22Rv1 (cell line): ENCODE results near the gene NINJ2.

Source experiments
- H3K27ac ChIP-seq: fragments of 450-650 bp; 2 replicates; pipeline ENCODE4 v1.5.1; 2017
- CTCF ChIP-seq: fragments of 450-650 bp; IDR thresholded peaks from 2 replicates; pipeline ENCODE4 v1.5.1; 2017; ENCODE audit warnings: mild to moderate bottlenecking
- ZFX ChIP-seq: fragments of 450-650 bp; IDR thresholded peaks from 2 replicates; pipeline ENCODE4 v1.6.1; 2017; ENCODE audit warnings: antibody characterized with exemption, borderline replicate concordance

The NINJ2 gene

GRCh38 chr12:681568-682256 is 18.5 kb upstream of the NINJ2 start:
- no peak for TF ChIP-seq ZFX
- no peak for TF ChIP-seq CTCF
- H3K27ac ChIP-seq = no peak overlapping the region

DNA sequence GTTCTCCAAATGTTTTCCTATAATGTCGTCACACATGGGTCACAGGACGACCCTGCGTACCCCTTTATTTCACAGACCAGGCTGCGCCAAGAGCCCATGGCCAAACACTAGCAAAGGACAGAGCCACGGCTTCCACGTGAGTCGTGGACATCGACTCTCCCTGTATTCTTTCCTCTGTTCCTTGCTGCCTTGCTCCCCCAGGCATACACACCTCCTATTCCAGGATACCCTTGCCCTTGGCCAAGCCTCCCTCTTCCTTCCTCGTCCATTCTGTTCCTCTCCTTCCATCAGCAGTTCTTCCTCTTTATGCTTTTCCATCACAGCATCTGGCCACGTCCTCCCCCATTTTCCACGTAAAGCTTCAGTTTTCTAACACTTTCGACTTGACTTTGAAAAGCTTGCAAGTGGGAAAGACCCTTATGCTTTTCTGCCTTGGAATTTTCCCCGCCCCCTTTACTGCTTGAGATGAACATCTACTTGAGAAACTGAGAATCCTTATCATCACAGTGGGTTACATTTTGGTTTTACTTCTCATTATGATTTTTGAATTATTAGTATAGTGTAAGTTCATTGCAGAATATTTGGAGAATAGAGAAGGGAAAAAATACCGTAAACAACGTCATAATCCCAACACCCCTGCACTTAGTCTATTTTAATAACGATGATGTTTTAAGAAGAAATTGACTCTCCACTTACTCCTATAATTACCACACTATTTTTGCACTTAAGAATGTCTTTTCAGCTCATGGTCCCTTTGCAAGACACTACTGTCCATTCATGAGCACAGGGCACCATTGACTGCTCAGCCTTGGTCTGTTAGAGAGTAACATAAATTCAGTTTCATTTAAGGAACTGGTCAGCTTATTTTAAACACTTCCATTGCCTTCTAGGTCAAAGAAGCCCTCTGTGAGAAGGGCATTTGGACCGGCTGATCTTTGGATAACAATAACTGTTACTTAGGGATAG is 15.8 kb upstream of the NINJ2 start:
- H3K27ac ChIP-seq = no peak overlapping the region
- TF ChIP-seq CTCF = no peak
- TF ChIP-seq ZFX = no peak

GRCh38 chr12:675562-675961 is 12.3 kb upstream of the NINJ2 start:
- no peak overlapping the region for H3K27ac ChIP-seq

DNA sequence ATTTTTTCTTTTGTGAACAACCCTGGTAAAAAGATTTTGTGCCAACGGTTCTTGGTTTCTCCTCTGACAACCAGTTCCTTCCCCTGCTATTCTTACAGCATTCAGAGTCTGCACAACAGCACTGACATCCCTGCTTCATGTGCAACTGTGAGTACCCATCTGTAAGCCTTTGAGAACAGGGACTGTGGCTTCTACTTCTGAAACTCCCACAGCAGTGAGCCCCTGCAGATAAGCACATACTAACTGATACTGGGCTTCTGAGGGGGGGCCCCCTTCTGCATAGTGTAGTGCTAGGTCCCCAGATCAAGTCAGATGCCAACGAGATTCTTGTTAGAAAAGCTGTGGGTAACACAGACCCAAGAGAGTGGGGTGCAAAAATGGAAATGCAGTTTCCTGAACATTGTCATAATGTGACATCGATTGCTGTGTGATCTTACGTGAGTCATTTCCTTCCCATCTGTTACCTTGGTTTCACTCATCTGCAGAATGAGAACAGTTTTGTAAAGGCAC is 11.1 kb upstream of the NINJ2 start:
- TF ChIP-seq ZFX (no peak), CTCF (no peak)
- no peak overlapping the region for H3K27ac ChIP-seq

More at GRCh38 chr12:675562-675961, 12.3 kb upstream of the NINJ2 start:
- no peak for TF ChIP-seq ZFX

DNA sequence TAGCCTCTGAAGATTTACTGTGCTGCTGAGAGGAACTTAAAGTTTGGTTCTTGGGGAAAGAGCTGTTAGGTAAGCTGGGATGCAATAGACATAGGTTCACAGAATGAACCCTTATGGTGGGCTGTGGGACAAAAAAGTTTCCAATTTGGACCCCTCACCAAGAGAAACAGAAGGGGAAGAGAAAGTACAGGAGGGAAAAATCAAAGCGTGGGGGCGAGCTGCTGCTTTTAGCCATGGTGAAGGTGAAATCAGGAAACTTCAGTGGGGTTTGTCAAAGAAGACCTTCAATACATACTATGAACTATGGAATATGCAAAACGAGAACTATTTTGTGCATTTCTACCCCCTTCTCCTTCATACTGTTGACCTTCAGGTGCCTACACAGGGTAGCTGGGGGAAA is 10.6 kb upstream of the NINJ2 start:
- TF ChIP-seq ZFX (no peak), CTCF (no peak)
- H3K27ac ChIP-seq = no peak overlapping the region

- no peak overlapping the region for H3K27ac ChIP-seq
- TF ChIP-seq ZFX = no peak
Observed at GRCh38 chr12:669576-669945, 6.3 kb upstream of the NINJ2 start.

GRCh38 chr12:668090-668481 is 4.8 kb upstream of the NINJ2 start:
- H3K27ac ChIP-seq = no peak overlapping the region
- TF ChIP-seq CTCF (no peak), ZFX (no peak)

DNA sequence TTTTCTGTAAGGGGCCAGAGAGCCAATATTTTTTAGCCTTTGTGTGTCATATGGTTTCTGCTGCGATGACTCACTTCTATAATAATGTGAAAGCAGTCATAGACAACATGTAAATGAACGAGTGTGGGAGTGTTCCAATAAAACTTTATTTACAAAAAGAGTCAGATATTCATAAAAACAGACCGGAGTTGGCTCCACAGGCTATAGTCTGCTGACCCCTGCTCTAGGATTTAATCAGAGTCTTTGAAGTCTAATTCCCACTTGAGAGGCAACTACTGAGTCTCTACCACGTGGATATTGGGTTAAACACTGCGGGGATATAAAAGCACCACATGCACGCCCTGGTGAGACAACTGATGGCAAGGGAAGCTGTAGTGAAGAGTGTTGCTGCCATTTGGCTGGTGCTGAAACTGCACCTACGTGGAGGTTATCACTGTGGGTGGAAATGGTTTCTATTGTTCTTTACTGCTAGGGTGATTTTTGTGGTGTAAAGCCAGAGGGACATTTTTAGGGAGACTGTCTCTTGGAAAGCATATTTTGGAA is 3.6 kb upstream of the NINJ2 start:
- TF ChIP-seq CTCF (no peak), ZFX (no peak)
- H3K27ac ChIP-seq = no peak overlapping the region
